GM12878 (cell line): ENCODE measurements around the gene FOSB. TPM values are rescaled to one million over a fixed set of nuclear protein-coding genes. Genes with fewer than 3 reads are reported as not detected.

Experiments used
- ATAC-seq: fragments of 200-7000 bp; cut with Tn5 transposase; 3 replicates; pipeline ENCODE4 v1.9.1; 2020; ENCODE audit warnings: mild to moderate bottlenecking, moderate library complexity
- BruUV-seq: library from RNA; stranded (reverse); fragments of 400-500 nt; replicated peaks from 2 replicates; lab custom pipeline; 2021; lab: Mats Ljungman, UMichigan
- CTCF ChIA-PET: fragments of 300-600 bp; sonication (Branson Sonifier 250); formaldehyde crosslinking; extraction: SDS; loops from one replicate; lab custom pipeline; 2021; ENCODE audit warnings: inconsistent platforms; lab: Yijun Ruan, JAX
- POLR2A ChIA-PET: fragments of 350-600 bp; formaldehyde crosslinking; extraction: SDS; loops from one replicate; lab custom pipeline; 2021; ENCODE audit warnings: inconsistent platforms; lab: Charles Lee
- RAD21 ChIA-PET: fragments of 300-600 bp; sonication (Branson Sonifier 250); formaldehyde crosslinking; loops from one replicate; lab custom pipeline; 2023; ENCODE audit warnings: antibody characterized with exemption; ENCODE audit not compliant: unreplicated experiment; lab: Charles Lee
- SMC1A ChIA-PET: fragments of 300-600 bp; sonication (Branson Sonifier 250); formaldehyde crosslinking; loops from one replicate; lab custom pipeline; 2023; ENCODE audit not compliant: unreplicated experiment, uncharacterized antibody; lab: Charles Lee
- DNase-seq: peaks from one replicate; pipeline ENCODE4 v3.0.0-alpha.2; 2011; ENCODE audit warnings: low read depth, low spot score
- FAIRE-seq: peaks from 3 replicates; lab custom pipeline; 2011; peaks lifted over from hg19 to GRCh38; lab: Jason Lieb, UNC
- H2AFZ ChIP-seq: 2 replicates; pipeline ENCODE4 v1.6.0; 2011; ENCODE audit warnings: low read depth, low read length, control low read depth; ENCODE audit not compliant: control insufficient read depth
- H3K27ac ChIP-seq: 2 replicates; pipeline ENCODE4 v1.5.1; 2011; ENCODE audit warnings: control low read depth; ENCODE audit not compliant: control insufficient read depth, insufficient read depth
- H3K27me3 ChIP-seq, 2 experiments: replicated peaks in 1 of 2; 2 replicates each; pipeline versions ENCODE4 v1.6.0 to v1.6.1; 2011; ENCODE audit warnings: low read length in 1 of 2; ENCODE audit not compliant: control insufficient read depth in 2 of 2, insufficient read depth in 2 of 2
- H3K36me3 ChIP-seq, 2 experiments: 2 replicates each; pipeline ENCODE4 v1.5.1; 2011; ENCODE audit warnings: low read length in 1 of 2; ENCODE audit not compliant: control insufficient read depth in 2 of 2, insufficient read depth in 2 of 2
- H3K4me1 ChIP-seq: 2 replicates; pipeline ENCODE4 v1.6.1; 2011; ENCODE audit warnings: mild to moderate bottlenecking, low read length, moderate library complexity, mixed read lengths; ENCODE audit not compliant: control insufficient read depth, insufficient read depth
- H3K4me2 ChIP-seq: 2 replicates; pipeline ENCODE4 v1.6.0; 2011; ENCODE audit warnings: control low read depth; ENCODE audit not compliant: control insufficient read depth, insufficient read depth
- H3K4me3 ChIP-seq: fragments of 200-600 bp; sonication (generic); 2 replicates; pipeline ENCODE4 v1.5.1; 2016
- H3K79me2 ChIP-seq: 2 replicates; pipeline ENCODE4 v1.6.0; 2011; ENCODE audit warnings: low read length; ENCODE audit not compliant: control insufficient read depth, insufficient read depth
- H3K9ac ChIP-seq: 2 replicates; pipeline ENCODE4 v1.8.0; 2011; ENCODE audit warnings: low read length, control low read depth, mixed read lengths; ENCODE audit not compliant: control insufficient read depth, insufficient read depth
- H3K9me3 ChIP-seq: replicated peaks from 3 replicates; pipeline ENCODE4 v1.5.1; 2011; ENCODE audit warnings: mild to moderate bottlenecking, low read length; ENCODE audit not compliant: control insufficient read depth, insufficient read depth
- H4K20me1 ChIP-seq: 2 replicates; pipeline ENCODE4 v1.6.0; 2011; ENCODE audit not compliant: control insufficient read depth, insufficient read depth
- BCL3 ChIP-seq: IDR thresholded peaks from 2 replicates; pipeline ENCODE4 v1.6.1; 2011; ENCODE audit warnings: borderline replicate concordance, low read depth, mild to moderate bottlenecking, moderate library complexity, low read length; ENCODE audit not compliant: insufficient read depth, poor library complexity, severe bottlenecking
- CHD1 ChIP-seq: IDR thresholded peaks from 2 replicates; pipeline ENCODE4 v1.6.1; 2012; ENCODE audit warnings: low read depth, low read length, improper control_type of control experiment
- CHD4 ChIP-seq: fragments of 200-600 bp; sonication (generic); IDR thresholded peaks from 2 replicates; pipeline ENCODE4 v1.6.1; 2016; ENCODE audit warnings: mild to moderate bottlenecking
- CREM ChIP-seq: IDR thresholded peaks from 2 replicates; pipeline ENCODE4 v1.6.1; 2014; ENCODE audit warnings: antibody characterized with exemption, low read depth
- DPF2 ChIP-seq: fragments of 450-650 bp; IDR thresholded peaks from 2 replicates; pipeline ENCODE4 v1.6.1; 2017; ENCODE audit warnings: mild to moderate bottlenecking
- ESRRA ChIP-seq: IDR thresholded peaks from 2 replicates; pipeline ENCODE4 v1.6.1; 2012; ENCODE audit warnings: mild to moderate bottlenecking, low read length, improper control_type of control experiment
- IKZF1 ChIP-seq: fragments of 450-650 bp; conservative IDR thresholded peaks from 2 replicates; pipeline ENCODE4 v1.6.1; 2017; ENCODE audit warnings: antibody characterized with exemption, mild to moderate bottlenecking
- MEF2A ChIP-seq: IDR thresholded peaks from 2 replicates; pipeline ENCODE4 v1.6.1; 2011; ENCODE audit warnings: low read depth, mild to moderate bottlenecking, low read length, moderate library complexity; ENCODE audit not compliant: insufficient read depth
- MEF2B ChIP-seq: fragments of 450-650 bp; IDR thresholded peaks from 2 replicates; pipeline ENCODE4 v1.6.1; 2018; ENCODE audit warnings: mild to moderate bottlenecking, moderate library complexity; ENCODE audit not compliant: partially characterized antibody, poor library complexity, severe bottlenecking
- PML ChIP-seq: IDR thresholded peaks from 2 replicates; pipeline ENCODE4 v1.6.1; 2012; ENCODE audit warnings: low read length, inconsistent platforms
- ZNF217 ChIP-seq: fragments of 450-650 bp; IDR thresholded peaks from 2 replicates; pipeline ENCODE4 v1.6.1; 2017; ENCODE audit warnings: antibody characterized with exemption, mild to moderate bottlenecking
- WGBS: methylation state at CpG from one replicate; pipeline ENCODE4 v1.1.6; 2016; ENCODE audit warnings: low lambda C conversion rate; ENCODE audit not compliant: insufficient replicate concordance, insufficient coverage; ENCODE audit errors: missing lambda C conversion rate; 5-methylcytosine and 5-hydroxymethylcytosine counted together
- in situ Hi-C: fragments of 300-500 bp; cut with MboI; formaldehyde crosslinking; loops from 9 replicates; pipeline ENCODE4 v1.14.3; 2018; ENCODE audit warnings: mixed read lengths
- intact Hi-C: fragments of 100-400 bp; cut with micrococcal nuclease; formaldehyde crosslinking; loops from one replicate; pipeline ENCODE4 v1.14.2; 2022; ENCODE audit not compliant: unreplicated experiment
- polyA plus RNA-seq, 11 experiments: library from polyadenylated mRNA; depleted of rRNA in 4 of 11; unstranded in 6 of 11; stranded (reverse) in 5 of 11; fragments of >200 nt; fragmentation: Nextera tagmentation in 4 of 11; fragmentation: Illumina TruSeq in 1 of 11; extraction: Ambion mirVana in 4 of 11; extraction: Trizol in 1 of 11; gene quantifications; 1 replicate in 1 of 11; 2 replicates in 10 of 11; pipeline versions ENCODE4 v1.2.1 to v1.2.3, GENCODE V29; 2011 to 2016; ENCODE audit warnings: inconsistent platforms in 2 of 11, missing spikeins in 2 of 11, low read depth in 1 of 11
- total RNA-seq, 4 experiments: library from RNA; depleted of rRNA in 3 of 4; stranded (reverse); fragments of >200 nt in 3 of 4; fragmentation: Illumina TruSeq in 1 of 4; extraction: Trizol in 1 of 4; gene quantifications; 2 replicates each; pipeline versions ENCODE4 v1.2.1 to v1.2.3, GENCODE V29; 2013 to 2021
- TF ChIP-seq, protein P1 (sequence below): fragments of 450-650 bp; IDR thresholded peaks from 2 replicates; pipeline ENCODE4 v1.6.1; 2017; ENCODE audit warnings: low read depth, mild to moderate bottlenecking, moderate library complexity
- TF ChIP-seq, protein P2 (sequence below): fragments of 450-650 bp; IDR thresholded peaks from 2 replicates; pipeline ENCODE4 v1.6.1; 2018; ENCODE audit warnings: borderline replicate concordance, mild to moderate bottlenecking; ENCODE audit not compliant: partially characterized antibody
- TF ChIP-seq, protein P3 (sequence below), 3 experiments: IDR thresholded peaks in 2 of 3; conservative IDR thresholded peaks in 1 of 3; 2 replicates each; pipeline ENCODE4 v1.5.1; 2011; ENCODE audit warnings: low read depth in 3 of 3, low read length in 3 of 3, mild to moderate bottlenecking in 3 of 3, control low read depth in 2 of 3, moderate library complexity in 2 of 3, inconsistent platforms in 1 of 3, mixed read lengths in 1 of 3; ENCODE audit not compliant: control insufficient read depth in 2 of 3, insufficient read depth in 1 of 3; ENCODE audit errors: extremely low read depth in 1 of 3

Gene FOSB
- total and polyA plus RNA-seq, 10 of the 15 experiments (the other 5 are each of a cell fraction or from before 2014, with no cell fraction given) = 0.06 to 0.56 (median 0.26) TPM

DNA sequence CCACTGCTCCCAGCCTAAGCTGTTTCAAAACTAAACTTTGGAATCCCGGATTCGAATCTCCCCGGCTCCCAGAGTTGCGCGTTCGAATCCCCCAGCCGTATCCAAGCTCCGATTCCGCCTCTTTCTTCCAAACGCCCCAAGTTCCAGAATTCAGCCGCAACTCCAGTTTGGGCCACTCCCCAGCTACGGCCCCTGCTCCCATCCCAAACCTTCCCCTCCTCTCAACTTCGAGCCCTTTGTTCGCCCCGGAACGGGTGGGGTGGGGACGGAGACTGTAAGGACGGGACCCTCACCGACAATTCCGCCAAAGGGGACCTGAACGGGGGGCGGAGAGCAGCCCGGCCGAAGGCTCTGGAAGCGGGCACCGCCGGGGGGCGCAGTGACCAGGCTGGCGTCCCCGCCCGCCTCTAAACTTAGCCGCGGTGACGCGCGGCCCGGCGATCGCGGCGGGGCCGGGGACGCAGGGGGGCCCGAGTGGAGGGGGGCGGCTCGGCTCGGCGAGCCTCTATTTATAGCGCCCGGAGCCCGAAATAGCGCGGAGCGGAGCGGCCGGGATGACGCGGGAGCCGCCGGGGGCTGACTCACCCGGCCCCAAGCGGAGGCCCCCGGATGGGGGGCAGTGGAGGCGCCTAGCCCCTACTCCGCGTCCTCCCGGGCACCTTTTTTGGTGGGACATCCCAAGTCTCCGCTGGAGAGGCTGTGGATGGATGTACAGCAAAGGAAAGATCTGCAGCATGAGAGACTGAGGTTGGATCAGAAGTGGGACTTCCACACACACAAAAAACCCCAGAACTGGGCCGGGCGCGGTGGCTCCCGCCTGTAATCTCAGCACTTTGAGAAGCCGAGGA is 39.2 kb upstream of the FOSB start:
- ChIA-PET CTCF (interaction anchor here (0.8 to 7.0 kb wide), 14 partner anchors 9 to 264 kb away, joined by 3 to 103 read pairs (median 4); partner anchors contain the start of genes FOSB and QPCTL), POLR2A (interaction anchor here (0.7 to 1.1 kb wide), 4 partner anchors 9 to 213 kb away, joined by 3 to 5 read pairs (median 4); no protein-coding TSS in a partner anchor), RAD21 (interaction anchor here (0.6 to 1.5 kb wide), 8 partner anchors 11 to 1235 kb away, joined by 3 to 20 read pairs (median 5); partner anchors contain the start of gene PPP1R13L), SMC1A (interaction anchor here (0.7 to 1.8 kb wide), 9 partner anchors 11 to 215 kb away, joined by 3 to 18 read pairs (median 5); partner anchors contain the start of gene PPP1R13L)
- no peaks in the 10 kb centered on the region for H3K27me3 ChIP-seq
- H3K27ac ChIP-seq = no peak overlapping the region
- FAIRE-seq (no peak), DNase-seq (no peak), ATAC-seq (peak; percentile 32)
- 3% methylated on average over 61 of the region's 73 CpGs for WGBS
- peak overlapping the region; percentile 98 for H3K4me3 ChIP-seq
- intact Hi-C loops = loop anchor here (1.0 kb wide), 1 partner anchor 11 kb away; no protein-coding TSS in a partner anchor
- in situ Hi-C loops = no loop called here
- no peaks in the 10 kb centered on the region for H3K36me3 ChIP-seq
- peak overlapping the region; percentile 100 for H3K4me2 ChIP-seq
- peaks cover 8% of the 10 kb centered on the region; the same call in 1 of the 2 replicates for H3K4me1 ChIP-seq
- H3K9ac ChIP-seq = peak overlapping the region; percentile 70
- no peaks in the 10 kb centered on the region for H3K9me3 ChIP-seq
- H3K79me2 ChIP-seq = peaks cover 2% of the 10 kb centered on the region; the same call in 1 of the 2 replicates
- H2AFZ ChIP-seq = peak overlapping the region; percentile 81
- no peaks in the 10 kb centered on the region for H4K20me1 ChIP-seq
- BruUV-seq = no TSS peak
- no peak for TF ChIP-seq ESRRA
- peak; percentile 92 for TF ChIP-seq ZNF217
- TF ChIP-seq, protein P1, sequence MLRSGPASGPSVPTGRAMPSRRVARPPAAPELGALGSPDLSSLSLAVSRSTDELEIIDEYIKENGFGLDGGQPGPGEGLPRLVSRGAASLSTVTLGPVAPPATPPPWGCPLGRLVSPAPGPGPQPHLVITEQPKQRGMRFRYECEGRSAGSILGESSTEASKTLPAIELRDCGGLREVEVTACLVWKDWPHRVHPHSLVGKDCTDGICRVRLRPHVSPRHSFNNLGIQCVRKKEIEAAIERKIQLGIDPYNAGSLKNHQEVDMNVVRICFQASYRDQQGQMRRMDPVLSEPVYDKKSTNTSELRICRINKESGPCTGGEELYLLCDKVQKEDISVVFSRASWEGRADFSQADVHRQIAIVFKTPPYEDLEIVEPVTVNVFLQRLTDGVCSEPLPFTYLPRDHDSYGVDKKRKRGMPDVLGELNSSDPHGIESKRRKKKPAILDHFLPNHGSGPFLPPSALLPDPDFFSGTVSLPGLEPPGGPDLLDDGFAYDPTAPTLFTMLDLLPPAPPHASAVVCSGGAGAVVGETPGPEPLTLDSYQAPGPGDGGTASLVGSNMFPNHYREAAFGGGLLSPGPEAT = no peak
- 0 out of 2 replicates have a peak, but pooled peaks have one; percentile 25 for TF ChIP-seq PML
- no peak for TF ChIP-seq CHD1
- TF ChIP-seq MEF2B = peak; percentile 74
- TF ChIP-seq, protein P2, sequence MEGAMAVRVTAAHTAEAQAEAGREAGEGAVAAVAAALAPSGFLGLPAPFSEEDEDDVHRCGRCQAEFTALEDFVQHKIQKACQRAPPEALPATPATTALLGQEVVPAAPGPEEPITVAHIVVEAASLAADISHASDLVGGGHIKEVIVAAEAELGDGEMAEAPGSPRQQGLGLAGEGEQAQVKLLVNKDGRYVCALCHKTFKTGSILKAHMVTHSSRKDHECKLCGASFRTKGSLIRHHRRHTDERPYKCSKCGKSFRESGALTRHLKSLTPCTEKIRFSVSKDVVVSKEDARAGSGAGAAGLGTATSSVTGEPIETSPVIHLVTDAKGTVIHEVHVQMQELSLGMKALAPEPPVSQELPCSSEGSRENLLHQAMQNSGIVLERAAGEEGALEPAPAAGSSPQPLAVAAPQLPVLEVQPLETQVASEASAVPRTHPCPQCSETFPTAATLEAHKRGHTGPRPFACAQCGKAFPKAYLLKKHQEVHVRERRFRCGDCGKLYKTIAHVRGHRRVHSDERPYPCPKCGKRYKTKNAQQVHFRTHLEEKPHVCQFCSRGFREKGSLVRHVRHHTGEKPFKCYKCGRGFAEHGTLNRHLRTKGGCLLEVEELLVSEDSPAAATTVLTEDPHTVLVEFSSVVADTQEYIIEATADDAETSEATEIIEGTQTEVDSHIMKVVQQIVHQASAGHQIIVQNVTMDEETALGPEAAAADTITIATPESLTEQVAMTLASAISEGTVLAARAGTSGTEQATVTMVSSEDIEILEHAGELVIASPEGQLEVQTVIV = no peak
- peak; percentile 72; the same call in 1 of the 2 replicates for TF ChIP-seq DPF2
- TF ChIP-seq IKZF1 = peak; percentile 53; the same call in 1 of the 2 replicates
- 0 out of 2 replicates have a peak, but pooled peaks have one; percentile 67 for TF ChIP-seq MEF2A
- 0 out of 2 replicates have a peak, but pooled peaks have one; percentile 5 for TF ChIP-seq CHD4
- TF ChIP-seq CREM = no peak
- TF ChIP-seq, protein P3, sequence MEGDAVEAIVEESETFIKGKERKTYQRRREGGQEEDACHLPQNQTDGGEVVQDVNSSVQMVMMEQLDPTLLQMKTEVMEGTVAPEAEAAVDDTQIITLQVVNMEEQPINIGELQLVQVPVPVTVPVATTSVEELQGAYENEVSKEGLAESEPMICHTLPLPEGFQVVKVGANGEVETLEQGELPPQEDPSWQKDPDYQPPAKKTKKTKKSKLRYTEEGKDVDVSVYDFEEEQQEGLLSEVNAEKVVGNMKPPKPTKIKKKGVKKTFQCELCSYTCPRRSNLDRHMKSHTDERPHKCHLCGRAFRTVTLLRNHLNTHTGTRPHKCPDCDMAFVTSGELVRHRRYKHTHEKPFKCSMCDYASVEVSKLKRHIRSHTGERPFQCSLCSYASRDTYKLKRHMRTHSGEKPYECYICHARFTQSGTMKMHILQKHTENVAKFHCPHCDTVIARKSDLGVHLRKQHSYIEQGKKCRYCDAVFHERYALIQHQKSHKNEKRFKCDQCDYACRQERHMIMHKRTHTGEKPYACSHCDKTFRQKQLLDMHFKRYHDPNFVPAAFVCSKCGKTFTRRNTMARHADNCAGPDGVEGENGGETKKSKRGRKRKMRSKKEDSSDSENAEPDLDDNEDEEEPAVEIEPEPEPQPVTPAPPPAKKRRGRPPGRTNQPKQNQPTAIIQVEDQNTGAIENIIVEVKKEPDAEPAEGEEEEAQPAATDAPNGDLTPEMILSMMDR (IDR thresholded peaks at IDR 0.05 in 2 of 3, conservative IDR thresholded peaks at IDR 0.05 in 1 of 3; ENCODE audit: control insufficient read depth in 2 of 3, extremely low read depth in 1 of 3, insufficient read depth in 1 of 3, low read depth in 3 of 3, low read length in 3 of 3) = peak; percentile 28 to 46 (median 45)
- no peak for TF ChIP-seq BCL3
